GM21360 (cell line): ENCODE measurements around the gene TBC1D3I.
"Not testable (repeated sequence)": the region's sequence is repeated elsewhere in the genome, so short reads cannot be mapped to it uniquely, and the experiment has no call there.

Experiments used
- ATAC-seq: cut with Tn5 transposase; IDR thresholded peaks from one replicate; pipeline ENCODE4 v1.9.1; 2021; ENCODE audit warnings: mild to moderate bottlenecking, moderate library complexity; ENCODE audit not compliant: unreplicated experiment

Gene TBC1D3I

GRCh38 chr17:36264470-36264869 is at the start of gene TBC1D3I:
TSS of gene TBC1D3I (minus strand) at chr17:36264570. CDS start at chr17:36262985, 1,585 bp downstream.
- ATAC-seq = not testable (repeated sequence)

DNA sequence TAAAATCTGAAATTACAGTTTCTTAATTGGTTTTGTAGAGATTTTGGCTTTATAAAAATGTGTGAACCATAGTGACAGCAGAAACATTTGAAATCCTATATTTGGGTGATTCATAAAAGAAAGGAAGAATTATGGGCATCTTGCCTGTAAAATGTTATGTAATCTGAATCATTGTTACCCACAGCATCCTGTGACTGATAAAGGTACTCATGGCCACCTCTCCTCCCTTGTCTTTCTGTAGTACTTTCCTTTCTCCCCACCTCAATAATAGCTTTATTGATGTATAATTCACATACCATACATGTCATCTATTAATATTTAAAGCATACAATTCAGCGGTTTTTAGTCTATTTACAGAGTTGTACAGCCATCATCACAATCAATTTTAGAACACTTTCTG is 30.8 kb upstream of the TBC1D3I start:
- ATAC-seq = not testable (repeated sequence)

GRCh38 chr17:36289965-36290612 is 25.7 kb upstream of the TBC1D3I start:
- ATAC-seq = not testable (repeated sequence)

DNA sequence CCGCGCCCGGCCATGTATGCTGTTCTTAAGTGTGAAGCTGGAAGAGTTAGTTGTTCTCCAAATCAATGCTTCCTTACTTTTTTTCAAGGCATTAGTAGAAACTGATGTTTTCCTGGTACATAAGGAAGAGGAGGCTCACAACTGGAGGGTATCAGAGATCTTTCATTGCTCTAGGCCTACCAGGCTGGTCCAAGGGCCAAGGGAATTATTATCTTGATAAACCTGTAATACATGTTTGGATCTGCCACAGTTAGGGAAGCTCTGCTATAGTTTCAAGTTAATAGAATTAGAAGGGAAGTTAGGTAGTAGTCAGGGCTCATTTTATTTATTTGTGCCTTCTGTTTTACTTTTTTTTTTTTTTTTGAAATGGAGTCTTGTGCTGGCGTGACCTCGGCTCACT is 19.8 kb upstream of the TBC1D3I start:
- ATAC-seq = not testable (repeated sequence)

DNA sequence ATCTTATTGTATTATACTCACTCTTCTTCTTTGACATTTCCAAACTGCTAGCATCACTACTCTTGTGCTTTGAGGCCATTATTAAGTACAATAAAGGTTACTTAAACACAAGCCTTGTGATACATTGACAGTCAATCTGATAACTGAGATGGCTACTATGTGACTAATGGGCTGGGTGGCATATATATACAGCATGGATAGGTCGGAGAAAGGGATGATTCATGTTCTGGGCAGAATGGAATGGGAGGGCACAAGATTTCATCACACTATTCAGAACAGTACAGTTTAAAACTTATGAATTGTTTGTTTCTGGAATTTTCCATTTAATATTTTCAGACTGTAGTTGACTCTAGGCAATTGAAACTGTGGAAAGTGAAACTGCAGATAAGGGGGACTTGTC is 18.9 kb upstream of the TBC1D3I start:
- ATAC-seq = not testable (repeated sequence)

DNA sequence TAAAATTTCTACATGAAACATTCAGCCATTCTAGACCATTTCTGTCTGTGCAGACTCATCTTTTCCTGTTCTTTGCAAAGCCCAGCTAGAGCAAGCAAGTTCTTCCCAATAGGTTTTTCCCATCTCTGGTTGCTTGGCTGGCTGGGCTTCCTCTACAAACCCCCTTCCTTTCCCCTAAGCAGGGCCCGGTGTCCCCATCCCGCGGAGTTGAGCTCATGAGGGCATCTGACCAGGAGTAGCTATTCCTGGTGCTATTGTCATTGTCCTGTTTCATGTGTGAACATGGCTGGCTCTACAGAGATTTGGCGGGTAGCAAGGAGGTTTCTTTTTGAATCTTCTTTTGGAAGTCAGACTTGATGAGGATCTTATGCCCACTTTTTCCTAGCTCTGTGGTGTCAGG is 22.3 kb downstream of the TBC1D3I start:
- ATAC-seq = not testable (repeated sequence)

GRCh38 chr17:36229644-36230043 is 34.7 kb downstream of the TBC1D3I start:
- ATAC-seq = not testable (repeated sequence)

DNA sequence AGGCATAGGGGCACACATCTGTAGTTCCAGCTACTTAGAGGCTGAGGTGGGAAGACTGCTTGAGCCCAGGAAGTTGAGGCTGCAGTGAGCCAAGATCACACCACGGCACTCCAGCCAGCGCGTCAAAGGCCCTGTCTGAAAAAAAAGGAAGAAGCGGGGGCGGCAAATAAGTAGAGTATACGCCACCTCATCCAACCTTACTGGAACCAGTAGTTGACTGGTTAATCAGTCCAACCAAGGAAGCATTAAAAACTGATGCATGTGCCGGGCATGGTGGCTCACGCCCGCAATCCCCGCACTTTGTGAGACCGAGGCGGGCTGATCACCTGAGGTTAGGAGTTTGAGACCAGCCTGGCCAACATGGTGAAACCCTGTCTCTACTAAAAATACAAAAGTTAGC is 41.4 kb downstream of the TBC1D3I start:
- not testable (repeated sequence) for ATAC-seq

GRCh38 chr17:36221581-36222100 is 42.7 kb downstream of the TBC1D3I start:
- ATAC-seq = not testable (repeated sequence)

DNA sequence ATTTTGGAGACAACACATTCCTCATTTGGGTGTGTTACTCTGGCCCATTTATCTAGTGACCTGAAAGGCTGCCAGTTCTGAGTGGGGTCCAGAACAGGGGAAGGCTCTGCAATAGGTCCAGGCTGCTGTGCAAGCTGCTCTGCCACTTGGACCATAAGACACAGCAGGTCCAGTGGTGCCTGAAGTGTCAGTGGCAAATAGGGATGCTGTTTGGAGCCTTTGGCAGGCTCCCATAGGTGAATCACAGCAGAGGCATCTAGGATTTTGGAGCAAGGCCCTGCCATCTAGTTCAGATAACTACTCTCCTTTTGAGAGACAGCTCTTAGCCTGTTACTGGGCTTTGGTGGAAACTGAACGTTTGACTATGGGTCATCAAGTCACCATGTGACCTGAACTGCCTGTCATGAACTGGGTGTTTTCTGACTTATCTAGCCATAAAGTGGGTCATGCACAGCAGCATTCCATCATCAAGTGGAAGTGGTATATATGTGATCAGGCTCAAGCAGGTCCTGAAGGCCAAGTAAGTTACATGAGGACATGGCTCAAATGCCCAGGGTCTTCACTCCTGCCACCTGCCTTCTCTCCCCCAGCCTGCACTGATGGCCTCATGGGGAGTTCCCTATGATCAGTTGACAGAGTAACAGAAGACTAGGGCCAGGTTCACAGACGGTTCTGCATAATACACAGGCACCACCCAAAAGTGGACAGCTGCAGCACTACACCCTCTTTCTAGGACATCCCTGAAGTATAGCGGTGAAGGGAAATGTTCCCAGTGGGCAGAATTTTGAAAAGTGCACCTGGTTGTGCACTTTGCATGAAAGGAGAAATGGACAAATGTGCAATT is 43.4 kb downstream of the TBC1D3I start:
- not testable (repeated sequence) for ATAC-seq

GRCh38 chr17:36219556-36219955 is 44.8 kb downstream of the TBC1D3I start:
- not testable (repeated sequence) for ATAC-seq

- not testable (repeated sequence) for ATAC-seq
Measured at GRCh38 chr17:36215406-36216308, 48.7 kb downstream of the TBC1D3I start.

DNA sequence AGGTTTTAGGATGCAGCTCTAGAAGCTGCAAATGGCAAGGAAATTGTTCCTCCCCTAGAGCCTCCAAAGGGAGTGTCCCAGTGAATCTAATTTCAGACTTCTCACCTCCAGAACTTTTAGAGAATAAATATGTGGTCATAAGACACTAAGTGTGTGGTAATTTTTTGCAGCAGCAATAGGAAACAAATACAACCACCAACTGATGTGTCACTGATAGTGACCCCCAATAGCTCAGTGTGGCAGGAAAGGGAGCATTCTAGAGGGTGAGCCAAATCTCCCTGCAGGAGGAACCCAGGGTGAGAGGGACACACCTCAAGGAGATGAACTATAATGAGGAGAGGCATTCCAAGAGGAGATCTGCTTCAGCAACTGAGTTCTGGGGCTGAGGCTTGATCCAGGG is 49.5 kb downstream of the TBC1D3I start:
- ATAC-seq = no peak

DNA sequence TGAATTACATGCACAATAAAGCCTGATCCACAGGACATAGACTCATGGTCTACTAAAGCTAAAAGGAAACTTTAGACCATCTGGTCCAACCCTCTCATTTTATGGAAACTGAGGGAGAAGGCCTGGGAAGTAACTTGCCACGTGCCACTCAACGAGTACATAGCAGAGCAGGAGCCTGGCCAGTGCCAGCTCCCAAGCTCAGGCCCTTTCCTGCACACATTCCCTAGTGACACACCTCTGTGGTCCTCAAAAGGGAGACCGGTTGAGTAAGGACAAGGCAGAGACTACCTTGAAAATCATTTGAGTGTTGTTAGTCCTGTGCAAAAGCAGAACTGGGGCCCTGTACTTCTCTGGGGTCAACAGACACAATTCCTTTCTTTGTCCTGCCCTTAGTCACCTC is 50.7 kb downstream of the TBC1D3I start:
- ATAC-seq = no peak

DNA sequence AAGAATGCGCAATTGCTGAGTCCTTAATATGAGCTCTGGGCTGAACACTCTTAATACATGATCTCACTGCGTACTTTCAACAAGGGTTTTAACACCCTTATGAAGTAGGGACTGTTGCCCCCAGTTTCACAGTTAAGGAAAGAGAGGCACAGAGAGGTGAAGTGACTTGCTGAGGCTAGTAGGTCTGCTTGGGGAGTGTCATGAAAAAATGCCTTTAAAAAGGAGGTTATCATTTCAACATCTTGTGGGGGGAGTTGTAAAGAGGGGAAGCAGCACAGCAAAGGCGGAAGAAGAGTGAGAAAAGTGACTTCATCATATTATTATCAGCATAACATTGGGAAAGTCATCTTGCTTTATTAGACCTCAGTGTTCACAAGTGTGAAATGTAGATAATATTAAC is 51.4 kb downstream of the TBC1D3I start:
- ATAC-seq = no peak

GRCh38 chr17:36212272-36212605 is 52.1 kb downstream of the TBC1D3I start:
- ATAC-seq = no peak

- not testable (repeated sequence) for ATAC-seq
Measured at GRCh38 chr17:36211484-36212271, 52.7 kb downstream of the TBC1D3I start.

GRCh38 chr17:36210439-36211211 is 53.7 kb downstream of the TBC1D3I start, which contains the start of gene CCL4L2:
TSS of gene CCL4L2 (plus strand) at chr17:36211063.
- peak; percentile 52 for ATAC-seq

GRCh38 chr17:36209575-36209974 is 54.8 kb downstream of the TBC1D3I start:
- no peak for ATAC-seq
